ENCODE results near the gene ZNF335. TPM values are rescaled to one million over a fixed set of nuclear protein-coding genes. Genes with fewer than 3 reads are reported as not detected.
"Not testable (repeated sequence)": the region's sequence is repeated elsewhere in the genome, so short reads cannot be mapped to it uniquely, and the experiment has no call there.

The ZNF335 gene
- polyA plus RNA-seq, 1 donor = 13.4 TPM

DNA sequence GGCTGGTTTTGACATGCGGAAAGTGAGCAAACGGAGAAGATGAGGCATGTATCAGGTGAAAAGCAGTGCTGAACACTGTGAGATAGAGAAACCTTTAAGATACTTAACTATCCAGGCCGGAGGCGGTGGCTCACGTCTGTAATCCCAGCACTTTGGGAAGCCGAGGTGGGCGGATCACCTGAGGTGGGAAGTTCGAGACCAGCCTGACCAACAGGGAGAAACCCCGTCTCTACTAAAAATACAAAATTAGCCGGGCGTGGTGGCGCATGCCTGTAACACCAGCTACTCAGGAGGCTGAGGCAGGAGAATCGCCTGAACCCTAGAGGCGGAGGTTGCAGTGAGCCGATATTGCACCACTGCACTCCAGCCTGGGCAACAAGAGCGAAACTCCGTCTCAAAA lies 40.3 kb downstream of the ZNF335 start:
- DNase-seq; H3K27me3 ChIP-seq (ENCODE audit: control insufficient read depth, insufficient read depth, low read length); H3K9me3 ChIP-seq (ENCODE audit: control insufficient read depth, low read depth, low read length); H3K4me3 ChIP-seq (ENCODE audit: low read length); H3K27ac ChIP-seq (ENCODE audit: low read length); H3K36me3 ChIP-seq (ENCODE audit: control insufficient read depth, insufficient read depth, low read length): not testable (repeated sequence)
- peaks cover 11% of the 10 kb centered on the region for H3K4me1 ChIP-seq (ENCODE audit: control insufficient read depth, insufficient read depth, low read length)
- WGBS (ENCODE audit: insufficient coverage, low lambda C conversion rate) = no CpG with 5 or more reads among the region's 17 CpGs

- no peaks in the 10 kb centered on the region for H3K4me1 ChIP-seq (ENCODE audit: control insufficient read depth, insufficient read depth, low read length)
- H3K4me3 ChIP-seq (ENCODE audit: low read length) = no peak overlapping the region
- no peaks in the 10 kb centered on the region for H3K36me3 ChIP-seq (ENCODE audit: control insufficient read depth, insufficient read depth, low read length)
- DNase-seq = no peak
- H3K9me3 ChIP-seq (ENCODE audit: control insufficient read depth, low read depth, low read length) = no peaks in the 10 kb centered on the region
- H3K27ac ChIP-seq (ENCODE audit: low read length) = no peak overlapping the region
- no CpG with 5 or more reads among the region's 14 CpGs for WGBS (ENCODE audit: insufficient coverage, low lambda C conversion rate)
- no peaks in the 10 kb centered on the region for H3K27me3 ChIP-seq (ENCODE audit: control insufficient read depth, insufficient read depth, low read length)
Measured at GRCh38 chr20:45927071-45927878, 44.7 kb downstream of the ZNF335 start.

GRCh38 chr20:45926731-45927070 lies 45.3 kb downstream of the ZNF335 start:
- H3K9me3 ChIP-seq (ENCODE audit: control insufficient read depth, low read depth, low read length) = no peaks in the 10 kb centered on the region
- no peak overlapping the region for H3K4me3 ChIP-seq (ENCODE audit: low read length)
- DNase-seq = no peak
- H3K27me3 ChIP-seq (ENCODE audit: control insufficient read depth, insufficient read depth, low read length) = no peaks in the 10 kb centered on the region
- WGBS (ENCODE audit: insufficient coverage, low lambda C conversion rate) = no CpG with 5 or more reads among the region's 2 CpGs
- no peaks in the 10 kb centered on the region for H3K4me1 ChIP-seq (ENCODE audit: control insufficient read depth, insufficient read depth, low read length)
- H3K27ac ChIP-seq (ENCODE audit: low read length) = no peak overlapping the region
- H3K36me3 ChIP-seq (ENCODE audit: control insufficient read depth, insufficient read depth, low read length) = no peaks in the 10 kb centered on the region

DNA sequence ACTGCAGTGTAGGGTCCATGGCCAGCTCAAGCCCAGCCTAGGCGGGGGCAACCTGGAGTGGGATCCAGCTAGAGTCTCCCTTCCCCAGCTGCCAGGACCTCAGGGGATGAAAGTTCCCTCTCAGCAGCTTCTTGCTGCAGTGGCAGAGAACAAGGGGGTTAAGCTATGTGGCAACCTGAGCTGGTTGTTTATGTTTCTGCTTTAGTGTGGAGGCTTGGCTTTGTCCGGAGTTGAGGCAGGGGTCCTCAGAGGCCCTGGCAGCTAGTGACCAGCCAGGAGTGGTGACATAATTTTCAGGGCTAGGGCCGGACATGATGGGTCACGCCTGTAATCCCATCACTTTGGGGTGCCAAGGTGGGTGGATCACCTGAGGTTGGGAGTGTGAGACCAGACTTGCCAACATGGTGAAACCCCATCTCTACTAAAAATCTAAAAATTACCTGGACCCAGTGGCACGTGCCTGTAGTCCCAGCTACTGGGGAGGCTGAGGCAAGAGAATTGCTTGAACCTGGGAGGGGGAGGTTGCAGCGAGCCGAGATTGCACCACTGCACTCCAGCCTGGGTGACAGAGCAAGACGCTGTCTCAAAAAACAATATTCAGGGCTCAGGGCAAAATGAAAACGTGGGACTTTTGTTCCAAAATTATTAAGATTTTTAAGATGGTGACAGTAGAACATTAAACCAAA lies 46.0 kb downstream of the ZNF335 start:
- Histone ChIP-seq H3K27me3 (ENCODE audit: control insufficient read depth, insufficient read depth, low read length) (no peaks in the 10 kb centered on the region), H3K4me1 (ENCODE audit: control insufficient read depth, insufficient read depth, low read length) (no peaks in the 10 kb centered on the region), H3K27ac (ENCODE audit: low read length) (no peak overlapping the region), H3K9me3 (ENCODE audit: control insufficient read depth, low read depth, low read length) (no peaks in the 10 kb centered on the region), H3K36me3 (ENCODE audit: control insufficient read depth, insufficient read depth, low read length) (no peaks in the 10 kb centered on the region), H3K4me3 (ENCODE audit: low read length) (no peak overlapping the region)
- no peak for DNase-seq
- WGBS (ENCODE audit: insufficient coverage, low lambda C conversion rate) = no CpG with 5 or more reads among the region's 9 CpGs

GRCh38 chr20:45924391-45925261 lies 47.4 kb downstream of the ZNF335 start:
- no peaks in the 10 kb centered on the region for H3K4me1 ChIP-seq (ENCODE audit: control insufficient read depth, insufficient read depth, low read length)
- H3K27me3 ChIP-seq (ENCODE audit: control insufficient read depth, insufficient read depth, low read length) = no peaks in the 10 kb centered on the region
- WGBS (ENCODE audit: insufficient coverage, low lambda C conversion rate) = 74% methylated on average over 5 of the region's 21 CpGs
- H3K9me3 ChIP-seq (ENCODE audit: control insufficient read depth, low read depth, low read length) = no peaks in the 10 kb centered on the region
- DNase-seq = peak; percentile 68 to 79
- no peak overlapping the region for H3K4me3 ChIP-seq (ENCODE audit: low read length)
- H3K27ac ChIP-seq (ENCODE audit: low read length) = peak overlapping the region; percentile 60
- H3K36me3 ChIP-seq (ENCODE audit: control insufficient read depth, insufficient read depth, low read length) = no peaks in the 10 kb centered on the region

DNA sequence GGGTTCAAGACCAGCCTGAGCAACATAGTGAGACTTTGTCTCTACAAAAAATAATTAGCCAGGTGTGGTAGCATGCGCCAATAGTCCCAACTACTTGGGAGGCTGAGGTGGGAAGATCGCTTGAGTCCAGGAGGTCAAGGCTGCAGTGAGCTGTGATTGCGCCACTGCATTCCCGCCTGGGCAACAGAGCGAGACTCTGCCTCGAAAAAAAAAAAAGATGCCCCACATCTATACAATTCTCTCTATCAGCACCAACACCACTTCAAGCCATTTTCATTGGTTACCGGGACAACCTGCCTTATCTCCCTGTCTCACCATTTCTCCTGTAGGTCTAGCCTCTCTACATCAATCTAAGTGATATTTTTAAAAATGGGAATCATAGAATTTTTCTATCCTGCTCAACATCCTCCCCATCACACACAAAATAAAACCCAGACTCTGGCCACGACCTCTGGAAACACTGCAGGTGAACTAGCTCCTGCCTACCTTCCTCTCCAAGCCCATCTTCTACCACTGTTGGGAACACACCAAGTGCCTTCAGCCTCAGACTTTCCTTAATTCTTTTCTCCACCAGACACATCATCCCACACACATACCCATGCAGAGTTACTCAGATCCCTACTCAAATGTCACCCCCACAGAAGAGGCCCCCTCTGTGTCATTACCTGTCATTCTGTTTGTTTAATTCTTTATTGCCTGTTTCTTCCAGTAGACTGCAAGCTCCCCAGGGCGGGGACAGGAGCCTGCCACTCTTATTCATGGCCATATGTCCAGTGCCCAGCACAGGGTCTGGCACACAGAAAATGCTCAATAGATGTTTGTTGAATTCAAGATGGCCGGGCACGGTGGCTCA lies 50.4 kb downstream of the ZNF335 start:
- Histone ChIP-seq H3K27ac (ENCODE audit: low read length) (no peak overlapping the region), H3K36me3 (ENCODE audit: control insufficient read depth, insufficient read depth, low read length) (no peaks in the 10 kb centered on the region), H3K9me3 (ENCODE audit: control insufficient read depth, low read depth, low read length) (no peaks in the 10 kb centered on the region), H3K4me3 (ENCODE audit: low read length) (no peak overlapping the region), H3K27me3 (ENCODE audit: control insufficient read depth, insufficient read depth, low read length) (no peaks in the 10 kb centered on the region), H3K4me1 (ENCODE audit: control insufficient read depth, insufficient read depth, low read length) (peaks cover 12% of the 10 kb centered on the region)
- DNase-seq = no peak
- WGBS (ENCODE audit: insufficient coverage, low lambda C conversion rate) = no CpG with 5 or more reads among the region's 11 CpGs

DNA sequence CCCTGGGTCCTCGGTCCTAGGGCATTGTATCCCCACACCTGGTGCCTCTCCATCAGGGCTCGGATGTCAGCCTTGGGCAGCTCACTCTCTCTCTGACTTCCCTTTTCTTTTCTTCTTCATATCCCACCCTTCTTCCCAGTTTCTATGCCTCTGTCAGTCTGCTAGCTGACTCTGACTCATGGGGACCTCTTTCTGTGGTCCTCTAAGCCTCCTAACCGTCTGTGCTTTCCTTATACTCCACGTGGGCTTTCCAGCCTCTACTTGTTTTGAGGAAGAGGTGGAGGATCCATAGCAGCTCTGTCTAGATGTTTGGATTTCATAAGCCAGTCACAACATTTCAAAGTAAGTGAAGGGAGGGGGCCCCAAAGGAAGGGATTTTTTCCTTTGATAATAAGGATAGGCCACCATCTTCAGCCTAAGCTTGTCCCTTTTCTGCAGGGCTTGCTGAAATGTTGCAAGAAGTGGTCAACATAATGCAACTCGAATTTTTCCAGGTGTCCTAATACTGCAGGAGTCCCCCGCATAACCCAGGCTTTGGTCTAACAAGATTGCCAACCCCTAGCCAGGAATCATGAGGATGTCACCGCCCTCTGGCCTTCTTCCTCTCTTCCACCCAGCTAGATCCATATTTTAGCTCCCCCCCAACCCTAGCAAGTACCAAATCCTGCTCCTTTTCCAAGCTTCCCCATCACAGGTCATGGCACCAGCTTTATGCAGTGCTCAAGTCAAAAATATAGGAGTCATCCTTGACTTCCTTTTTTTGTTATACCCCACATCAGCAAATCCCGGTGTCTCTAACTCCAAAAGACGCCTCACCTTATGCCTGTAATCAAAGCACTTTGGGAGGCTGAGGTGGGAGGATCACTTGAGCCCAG lies 51.3 kb downstream of the ZNF335 start:
- Histone ChIP-seq H3K36me3 (ENCODE audit: control insufficient read depth, insufficient read depth, low read length) (no peaks in the 10 kb centered on the region), H3K4me1 (ENCODE audit: control insufficient read depth, insufficient read depth, low read length) (peaks cover 12% of the 10 kb centered on the region), H3K4me3 (ENCODE audit: low read length) (no peak overlapping the region), H3K9me3 (ENCODE audit: control insufficient read depth, low read depth, low read length) (no peaks in the 10 kb centered on the region), H3K27me3 (ENCODE audit: control insufficient read depth, insufficient read depth, low read length) (no peaks in the 10 kb centered on the region), H3K27ac (ENCODE audit: low read length) (peak overlapping the region; percentile 52)
- DNase-seq = no peak
- WGBS (ENCODE audit: insufficient coverage, low lambda C conversion rate) = 92% methylated on average over 2 of the region's 9 CpGs

DNA sequence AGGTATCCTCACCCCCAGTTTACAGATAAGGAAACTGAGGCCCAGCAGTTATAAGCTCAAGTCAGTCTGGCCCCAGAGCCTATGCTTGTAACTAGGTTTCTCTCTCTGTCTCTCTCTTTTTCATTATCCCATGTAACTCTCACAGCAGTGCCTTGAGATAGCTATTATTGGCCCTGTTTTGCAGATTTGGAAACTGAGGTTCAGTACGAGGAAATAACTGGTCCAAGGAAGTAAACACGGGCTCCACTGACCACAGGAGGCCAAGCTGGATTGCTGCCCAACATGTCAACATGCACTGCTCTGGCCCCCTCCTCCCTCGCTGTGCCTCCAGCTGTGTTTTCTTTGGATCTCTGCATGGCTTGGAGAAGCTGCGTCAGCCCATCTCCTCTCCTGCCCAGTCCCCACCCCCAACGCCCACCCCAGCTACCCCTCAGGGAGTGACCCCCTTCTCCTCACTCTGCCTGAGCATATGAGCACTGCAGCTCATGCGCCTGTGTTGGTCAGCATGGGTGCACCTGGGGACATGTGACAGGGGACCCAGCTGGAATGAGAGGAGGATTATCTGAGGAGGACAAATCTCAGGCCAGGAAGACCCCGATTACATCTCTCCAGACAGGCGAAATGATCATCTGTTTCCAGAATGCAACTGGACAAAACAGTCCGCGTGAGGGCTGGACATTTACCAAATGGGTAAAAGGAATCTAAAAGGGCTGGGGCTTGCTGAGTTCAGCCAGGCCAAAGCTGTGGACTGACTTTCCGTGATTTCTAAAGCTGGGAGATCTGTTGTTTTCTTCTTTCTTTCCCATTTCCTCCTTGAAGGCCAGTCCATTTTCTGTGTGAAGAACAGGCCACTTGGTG lies 52.2 kb downstream of the ZNF335 start:
- Histone ChIP-seq H3K36me3 (ENCODE audit: control insufficient read depth, insufficient read depth, low read length) (no peaks in the 10 kb centered on the region), H3K4me3 (ENCODE audit: low read length) (no peak overlapping the region), H3K4me1 (ENCODE audit: control insufficient read depth, insufficient read depth, low read length) (peaks cover 12% of the 10 kb centered on the region), H3K27ac (ENCODE audit: low read length) (peak overlapping the region; percentile 52), H3K27me3 (ENCODE audit: control insufficient read depth, insufficient read depth, low read length) (no peaks in the 10 kb centered on the region), H3K9me3 (ENCODE audit: control insufficient read depth, low read depth, low read length) (no peaks in the 10 kb centered on the region)
- no CpG with 5 or more reads among the region's 11 CpGs for WGBS (ENCODE audit: insufficient coverage, low lambda C conversion rate)
- DNase-seq = peak in 1 of 2 donors; percentile 45

All from large intestine (tissue), 3 donors.